Panc1 (cell line): Measurements from ENCODE around the gene BBS9. TPM values are rescaled to one million over a fixed set of nuclear protein-coding genes. Genes with fewer than 3 reads are reported as not detected.

Experiments
- ATAC-seq: fragments of 200-7000 bp; cut with Tn5 transposase; 2 replicates; pipeline ENCODE4 v1.9.1; 2020; ENCODE audit warnings: mild to moderate bottlenecking, moderate library complexity
- BruUV-seq: library from RNA; stranded (reverse); fragments of 400-500 nt; replicated peaks from 2 replicates; lab custom pipeline; 2021; lab: Mats Ljungman, UMichigan
- CTCF ChIA-PET: fragments of 300-600 bp; sonication (Branson Sonifier 250); formaldehyde crosslinking; loops from one replicate; lab custom pipeline; 2022; ENCODE audit warnings: antibody characterized with exemption; lab: Charles Lee
- POLR2A ChIA-PET: fragments of 300-600 bp; sonication (Branson Sonifier 250); formaldehyde crosslinking; loops from one replicate; lab custom pipeline; 2022; ENCODE audit warnings: antibody characterized with exemption; lab: Charles Lee
- DNase-seq: peaks from one replicate; pipeline ENCODE4 v3.0.0-alpha.2; 2010; ENCODE audit warnings: low read depth, low spot score
- H3K27ac ChIP-seq: 2 replicates; pipeline ENCODE4 v1.5.1; 2011; ENCODE audit warnings: mild to moderate bottlenecking, low read length, inconsistent platforms
- H3K27me3 ChIP-seq: fragments of 200-500 bp; sonication (Bioruptor generic); 2 replicates; pipeline ENCODE4 v1.6.0; 2014; ENCODE audit warnings: low read length, inconsistent platforms; ENCODE audit not compliant: control insufficient read depth, insufficient read depth
- H3K36me3 ChIP-seq: fragments of 200-500 bp; sonication (Bioruptor generic); 2 replicates; pipeline ENCODE4 v1.5.1; 2014; ENCODE audit warnings: inconsistent platforms, mild to moderate bottlenecking, low read length, moderate library complexity; ENCODE audit not compliant: control insufficient read depth, insufficient read depth
- H3K4me1 ChIP-seq: 2 replicates; pipeline ENCODE4 v1.5.1; 2011; ENCODE audit warnings: inconsistent platforms, mild to moderate bottlenecking, low read length, moderate library complexity; ENCODE audit not compliant: control insufficient read depth, insufficient read depth
- H3K4me3 ChIP-seq, 2 experiments: 2 replicates each; pipeline ENCODE4 v1.5.1; 2011 to 2012; ENCODE audit warnings: low read depth in 2 of 2, low read length in 2 of 2, mild to moderate bottlenecking in 2 of 2, inconsistent platforms in 1 of 2, moderate library complexity in 1 of 2
- H3K9me3 ChIP-seq: fragments of 200-500 bp; sonication (Bioruptor generic); 2 replicates; pipeline ENCODE4 v1.5.1; 2014; ENCODE audit warnings: low read depth, mild to moderate bottlenecking, inconsistent platforms, low read length, moderate library complexity; ENCODE audit not compliant: control insufficient read depth, insufficient read depth
- CTCF ChIP-seq: fragments of 450-650 bp; IDR thresholded peaks from 2 replicates; pipeline ENCODE4 v1.5.1; 2017; ENCODE audit warnings: mild to moderate bottlenecking
- POLR2AphosphoS5 ChIP-seq: IDR thresholded peaks from 2 replicates; pipeline ENCODE4 v1.6.1; 2012; ENCODE audit warnings: mild to moderate bottlenecking, low read depth, low read length, moderate library complexity
- REST ChIP-seq, 2 experiments: IDR thresholded peaks; 2 replicates each; pipeline ENCODE4 v1.6.1; 2011 to 2012; ENCODE audit warnings: low read depth in 2 of 2, control low read depth in 1 of 2, low read length in 1 of 2, mild to moderate bottlenecking in 1 of 2, moderate library complexity in 1 of 2; ENCODE audit not compliant: insufficient read depth in 1 of 2
- SIN3A ChIP-seq: IDR thresholded peaks from 2 replicates; pipeline ENCODE4 v1.6.1; 2012; ENCODE audit warnings: low read depth, mild to moderate bottlenecking, low read length, moderate library complexity, borderline replicate concordance; ENCODE audit not compliant: insufficient read depth
- TCF7L2 ChIP-seq: IDR thresholded peaks from 2 replicates; pipeline ENCODE4 v1.6.1; 2011; ENCODE audit warnings: mild to moderate bottlenecking, low read depth, low read length, inconsistent platforms
- in situ Hi-C: cut with HindIII; loops from 2 replicates; pipeline ENCODE4 v1.10.0; 2016; ENCODE audit warnings: low sequenced_read_pairs, low pct_unique_long_range_greater_than_20kb
- intact Hi-C: fragments of 100-400 bp; cut with micrococcal nuclease; formaldehyde crosslinking; loops from one replicate; pipeline ENCODE4 v1.10.0; 2022; ENCODE audit not compliant: unreplicated experiment
- total RNA-seq: library from RNA; stranded (reverse); gene quantifications from one replicate; pipeline ENCODE4 v1.2.1, GENCODE V29; 2021; ENCODE audit not compliant: unreplicated experiment

BBS9 gene
- total RNA-seq, 1 experiment from 2014 or later, result 6.9 TPM

- no peak for ATAC-seq
- CTCF ChIA-PET, result no interaction called here
- Histone ChIP-seq H3K27me3 (no peaks in the 10 kb centered on the region), H3K9me3 (no peaks in the 10 kb centered on the region), H3K4me3 (no peak overlapping the region), H3K27ac (no peak overlapping the region), H3K36me3 (no peaks in the 10 kb centered on the region), H3K4me1 (no peaks in the 10 kb centered on the region)
- in situ Hi-C loops (no loop called here), intact Hi-C loops (no loop called here)
- POLR2A ChIA-PET, result no interaction called here
- no peak for DNase-seq
- no TSS peak for BruUV-seq
- no peak for TF ChIP-seq CTCF
- TF ChIP-seq POLR2AphosphoS5, result no peak
- TF ChIP-seq TCF7L2, result no peak
Observed at GRCh38 chr7:33466203-33466602, 336.8 kb downstream of the BBS9 start.

GRCh38 chr7:33471636-33472242, 342.4 kb downstream of the BBS9 start:
- in situ Hi-C loops (no loop called here), intact Hi-C loops (no loop called here)
- ChIA-PET POLR2A (no interaction called here), CTCF (no interaction called here)
- no peaks in the 10 kb centered on the region for H3K4me1 ChIP-seq
- H3K9me3 ChIP-seq, result no peaks in the 10 kb centered on the region
- DNase-seq (no peak), ATAC-seq (no peak)
- TF ChIP-seq POLR2AphosphoS5 (no peak), SIN3A (no peak)
- no TSS peak for BruUV-seq
- no peaks in the 10 kb centered on the region; the same call in 1 of the 2 replicates for H3K27me3 ChIP-seq
- H3K36me3 ChIP-seq, result no peaks in the 10 kb centered on the region
- H3K4me3 ChIP-seq, result no peak overlapping the region
- H3K27ac ChIP-seq, result no peak overlapping the region

GRCh38 chr7:33472348-33473025, 343.1 kb downstream of the BBS9 start:
- no TSS peak for BruUV-seq
- ATAC-seq (no peak), DNase-seq (no peak)
- no peak for TF ChIP-seq TCF7L2
- TF ChIP-seq REST (IDR thresholded peaks at IDR 0.05; ENCODE audit: insufficient read depth in 1 of 2, low read depth in 2 of 2, low read length in 1 of 2), result no peak
- TF ChIP-seq SIN3A, result no peak
- TF ChIP-seq POLR2AphosphoS5, result no peak
- TF ChIP-seq CTCF, result no peak
- in situ Hi-C loops, result no loop called here
- intact Hi-C loops, result no loop called here
- ChIA-PET POLR2A (no interaction called here), CTCF (no interaction called here)
- Histone ChIP-seq H3K36me3 (no peaks in the 10 kb centered on the region), H3K27ac (no peak overlapping the region), H3K4me3 (no peak overlapping the region), H3K27me3 (no peaks in the 10 kb centered on the region; the same call in 1 of the 2 replicates), H3K4me1 (no peaks in the 10 kb centered on the region), H3K9me3 (no peaks in the 10 kb centered on the region)
